ENCODE measurements around the gene SH3BP4.

SH3BP4 gene

GRCh38 chr2:234951664-234952269, at the start of gene SH3BP4:
Gene SH3BP4 (plus strand): TSS chr2:234952017. CDS start chr2:235035003, 82,986 bp downstream.
- peak; percentile 83 for DNase-seq

- no peak for DNase-seq
Measured at GRCh38 chr2:234904785-234905184, 47.0 kb upstream of the SH3BP4 start.

- peak; percentile 25 for DNase-seq
Measured at GRCh38 chr2:234905547-234906265, 46.1 kb upstream of the SH3BP4 start.

- DNase-seq, result no peak
Measured at GRCh38 chr2:234910186-234910679, 41.6 kb upstream of the SH3BP4 start.

- peak; percentile 82 for DNase-seq
Measured at GRCh38 chr2:234911271-234911670, 40.5 kb upstream of the SH3BP4 start.

- no peak for DNase-seq
Measured at GRCh38 chr2:234912437-234912836, 39.4 kb upstream of the SH3BP4 start.

GRCh38 chr2:234913208-234913626, 38.6 kb upstream of the SH3BP4 start:
- DNase-seq, result no peak

- no peak for DNase-seq
Measured at GRCh38 chr2:234914371-234915154, 37.3 kb upstream of the SH3BP4 start.

GRCh38 chr2:234916674-234917073, 35.1 kb upstream of the SH3BP4 start:
- DNase-seq, result no peak

GRCh38 chr2:234917211-234917975, 34.4 kb upstream of the SH3BP4 start:
- no peak for DNase-seq

- DNase-seq, result peak; percentile 12
Measured at GRCh38 chr2:234919711-234920110, 32.1 kb upstream of the SH3BP4 start.

GRCh38 chr2:234920836-234921235, 31.0 kb upstream of the SH3BP4 start:
- no peak for DNase-seq

- no peak for DNase-seq
Measured at GRCh38 chr2:234929002-234929401, 22.8 kb upstream of the SH3BP4 start.

GRCh38 chr2:234930397-234930796, 21.4 kb upstream of the SH3BP4 start:
- no peak for DNase-seq

- no peak for DNase-seq
Measured at GRCh38 chr2:234931371-234931770, 20.4 kb upstream of the SH3BP4 start.

- DNase-seq, result no peak
Measured at GRCh38 chr2:234932591-234933168, 19.1 kb upstream of the SH3BP4 start.

- DNase-seq, result no peak
Measured at GRCh38 chr2:234935311-234935710, 16.5 kb upstream of the SH3BP4 start.

GRCh38 chr2:234939576-234939975, 12.2 kb upstream of the SH3BP4 start:
- no peak for DNase-seq

- DNase-seq, result no peak
Measured at GRCh38 chr2:234939996-234940395, 11.8 kb upstream of the SH3BP4 start.

GRCh38 chr2:234940527-234940926, 11.3 kb upstream of the SH3BP4 start:
- DNase-seq, result no peak

- DNase-seq, result no peak
Measured at GRCh38 chr2:234945339-234945873, 6.4 kb upstream of the SH3BP4 start.

GRCh38 chr2:234947556-234947955, 4.3 kb upstream of the SH3BP4 start:
- DNase-seq, result no peak
